Kidney tubule cell (primary cell): ENCODE results near the gene ITFG2.
"Not testable (repeated sequence)": the region's sequence is repeated elsewhere in the genome, so short reads cannot be mapped to it uniquely, and the experiment has no call there.

Experiments
- DNase-seq: peaks from one replicate; pipeline ENCODE4 v3.0.0-alpha.2; 2018; ENCODE audit warnings: low spot score

Gene ITFG2

DNA sequence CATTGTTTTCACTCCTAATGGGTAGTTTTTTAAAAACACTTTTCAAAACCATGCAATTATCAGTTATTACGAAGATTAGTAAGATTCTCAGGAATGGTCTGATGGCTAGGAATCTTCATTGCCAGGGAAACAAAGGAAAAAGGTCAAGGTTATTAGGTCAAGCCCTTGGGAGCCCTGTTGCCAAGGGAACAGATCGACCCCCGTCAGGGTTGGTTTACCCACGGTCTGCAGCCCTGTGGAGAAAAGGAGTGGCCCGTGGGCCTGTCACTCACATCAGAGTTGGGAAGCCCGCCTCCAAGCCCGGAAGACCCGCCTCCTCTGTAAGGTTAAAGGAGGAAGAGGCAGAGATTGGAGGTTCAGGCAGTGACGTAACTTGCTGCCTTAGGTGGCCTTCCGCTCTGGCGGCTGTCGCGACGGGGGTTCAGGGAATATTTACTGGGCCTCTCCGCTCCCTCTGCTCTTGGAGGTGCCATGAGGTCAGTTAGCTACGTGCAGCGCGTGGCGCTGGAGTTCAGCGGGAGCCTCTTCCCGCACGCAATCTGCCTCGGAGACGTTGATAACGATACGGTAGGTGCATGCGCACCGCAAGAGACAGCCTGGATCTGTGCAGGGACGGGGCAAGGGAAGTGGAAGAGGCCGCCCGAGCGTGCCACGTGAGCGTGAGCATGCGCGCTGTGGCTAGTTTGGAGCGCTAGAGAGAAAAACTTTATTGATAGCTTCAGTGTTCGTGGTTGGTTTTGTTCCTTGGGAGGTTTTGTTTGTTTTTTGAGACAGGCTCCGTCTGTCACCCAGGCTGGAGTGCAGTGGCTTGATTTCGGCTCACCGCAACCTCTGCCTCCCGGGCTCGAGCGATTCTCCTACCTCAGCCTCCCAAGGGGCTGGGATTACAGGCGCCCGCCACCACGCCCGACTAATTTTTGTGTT lies at the start of gene ITFG2:
Gene ITFG2 (plus strand): TSS at position 379 of the 924 bp plus-strand sequence. CDS start 93 bp downstream, at position 472.
- peak; percentile 99 for DNase-seq

- DNase-seq, result no peak
Observed at GRCh38 chr12:2764398-2764797, 48.1 kb upstream of the ITFG2 start.

GRCh38 chr12:2765052-2765451 lies 47.4 kb upstream of the ITFG2 start:
- DNase-seq, result no peak

DNA sequence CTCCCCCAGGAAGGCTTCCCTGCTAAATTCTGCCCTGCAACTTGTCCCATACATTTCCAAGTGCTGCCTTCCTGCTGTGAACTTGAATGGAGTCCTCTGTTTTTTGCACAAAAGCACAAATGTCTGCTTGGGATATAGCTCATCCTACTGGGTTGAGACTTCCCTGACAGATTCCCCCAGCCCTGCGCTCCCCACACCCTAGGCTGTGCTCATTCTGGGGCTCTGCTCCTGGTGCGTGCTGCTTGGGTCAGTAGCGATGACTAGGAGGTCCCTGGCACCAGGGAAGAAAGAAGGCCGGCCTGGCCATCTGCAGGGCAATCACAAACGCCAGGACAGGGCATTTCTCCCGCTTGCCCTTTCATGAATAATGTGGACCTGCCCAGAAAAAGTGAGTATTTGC lies 46.9 kb upstream of the ITFG2 start:
- no peak for DNase-seq

GRCh38 chr12:2768224-2768961 lies 44.1 kb upstream of the ITFG2 start:
- DNase-seq, result no peak

DNA sequence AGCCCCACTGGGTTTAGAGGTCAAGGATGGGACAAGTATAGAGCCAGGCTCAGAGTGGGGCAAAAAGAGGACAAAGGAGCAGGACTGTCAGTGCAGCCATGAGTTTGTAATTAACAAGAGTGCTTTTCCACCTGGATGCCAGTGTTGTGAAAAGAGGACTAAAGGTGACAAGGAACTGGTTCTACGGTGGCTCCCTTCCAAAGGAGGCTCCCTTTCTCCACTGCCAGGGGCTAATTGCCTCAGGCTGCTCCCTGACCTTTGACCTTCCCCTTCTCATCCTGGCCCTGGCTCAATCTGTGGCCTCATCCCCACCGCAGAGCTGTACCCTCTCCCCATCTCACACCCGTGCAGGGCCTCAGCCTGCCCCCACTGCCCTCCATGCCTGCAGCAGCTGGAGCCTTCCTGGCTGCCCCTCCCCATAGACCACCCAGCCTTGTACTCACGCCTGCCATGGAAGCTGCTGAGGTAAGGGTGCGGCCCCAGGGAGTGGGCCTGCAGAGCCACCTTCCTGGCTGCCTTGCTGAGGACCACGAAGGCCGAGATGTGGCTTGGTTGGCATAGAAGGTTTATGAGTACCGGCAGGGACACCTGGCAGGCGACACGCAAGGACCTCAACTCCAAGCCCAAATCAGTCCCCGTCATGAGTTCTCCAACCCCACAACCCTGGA lies 42.5 kb upstream of the ITFG2 start:
- no peak for DNase-seq

GRCh38 chr12:2770544-2770943 lies 41.9 kb upstream of the ITFG2 start:
- DNase-seq, result not testable (repeated sequence)

- DNase-seq, result no peak
Observed at GRCh38 chr12:2772370-2772769, 40.1 kb upstream of the ITFG2 start.

GRCh38 chr12:2773199-2773875 lies 39.1 kb upstream of the ITFG2 start:
- no peak for DNase-seq

GRCh38 chr12:2775431-2775830 lies 37.0 kb upstream of the ITFG2 start:
- DNase-seq, result no peak

DNA sequence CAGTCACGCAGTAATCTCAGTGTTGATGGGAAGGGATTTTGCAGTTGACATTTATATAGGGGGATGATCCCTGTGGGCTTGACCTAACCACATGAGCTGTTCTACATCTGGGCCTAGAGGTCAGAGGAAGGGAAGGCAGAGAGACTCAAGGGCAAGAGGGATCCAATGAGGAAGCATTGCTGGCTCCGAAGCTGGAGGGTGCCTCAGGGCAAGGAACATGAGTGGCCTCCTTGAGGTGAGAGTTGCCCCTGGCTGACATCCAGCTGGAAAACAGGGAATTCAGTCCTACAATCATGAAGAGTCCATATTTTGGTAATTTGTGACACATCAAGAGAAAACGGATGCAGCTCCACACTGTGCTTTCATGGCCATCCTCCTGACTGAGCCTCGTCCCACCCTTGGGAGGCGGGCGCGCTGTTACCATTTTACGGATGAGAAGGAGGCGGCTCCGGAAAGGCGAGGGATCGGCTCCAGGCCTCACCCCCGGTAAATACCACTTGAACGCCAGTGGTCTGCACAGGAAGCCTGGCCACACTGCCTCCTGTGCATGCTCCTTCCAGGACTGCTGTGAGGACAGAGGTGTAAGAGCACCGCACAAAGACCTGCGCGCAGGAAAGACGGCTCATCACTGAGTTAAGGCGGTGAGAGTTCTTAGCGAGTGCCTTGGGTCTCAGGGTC lies 36.2 kb upstream of the ITFG2 start:
- DNase-seq, result no peak

DNA sequence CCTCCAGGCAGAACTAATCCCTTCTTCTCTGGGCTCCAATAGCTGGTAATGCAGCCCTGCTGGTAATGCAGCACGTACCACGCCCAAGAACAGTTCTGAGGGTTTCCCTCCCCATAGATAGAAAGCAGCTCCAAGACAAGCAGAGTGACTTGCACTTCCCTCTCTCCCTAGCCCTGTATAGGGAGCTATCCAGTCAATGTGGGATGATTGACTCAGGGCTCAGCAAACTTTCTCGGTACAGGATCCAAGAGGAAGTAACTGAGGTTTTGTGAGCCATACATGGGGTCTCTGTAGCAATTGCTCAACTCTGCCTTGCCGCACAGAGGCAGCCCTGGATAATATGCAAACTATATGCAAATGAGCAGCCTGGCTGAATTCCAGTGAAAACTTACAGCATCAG lies 33.2 kb upstream of the ITFG2 start:
- no peak for DNase-seq

DNA sequence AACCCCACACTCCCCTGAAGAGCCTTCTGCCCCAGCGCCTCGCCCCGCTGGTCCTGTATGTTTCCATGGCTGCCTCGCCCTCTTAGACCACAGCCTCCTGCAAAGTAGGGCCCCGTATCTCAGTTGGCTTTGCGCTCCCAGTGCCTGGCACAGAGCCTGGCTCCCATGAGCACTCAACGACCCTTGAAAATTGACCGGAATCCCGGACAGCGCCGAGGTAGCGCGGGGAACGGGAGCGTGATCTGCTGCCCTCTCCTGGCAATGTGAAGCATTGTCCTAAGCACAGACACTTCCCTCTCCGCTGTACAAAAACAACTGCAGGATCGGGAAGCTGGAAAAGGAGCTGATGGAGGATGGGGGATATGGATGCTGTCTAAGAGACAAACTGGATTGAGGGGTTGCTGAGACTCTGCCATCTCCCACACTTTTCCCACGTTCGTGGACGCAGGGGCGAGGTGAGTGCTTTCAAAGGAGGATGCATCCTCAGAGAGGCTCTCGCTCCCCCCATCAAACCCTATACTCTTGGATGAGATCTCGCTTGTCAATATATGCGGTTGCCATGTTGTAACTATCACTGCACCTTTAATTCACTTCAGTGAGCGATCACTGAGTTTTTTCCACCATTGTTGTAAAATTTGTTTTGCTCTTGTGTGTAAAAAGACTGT lies 28.4 kb upstream of the ITFG2 start:
- peak; percentile 49 for DNase-seq

- DNase-seq, result no peak
Observed at GRCh38 chr12:2785017-2785416, 27.5 kb upstream of the ITFG2 start.

- DNase-seq, result no peak
Observed at GRCh38 chr12:2791089-2791488, 21.4 kb upstream of the ITFG2 start.

DNA sequence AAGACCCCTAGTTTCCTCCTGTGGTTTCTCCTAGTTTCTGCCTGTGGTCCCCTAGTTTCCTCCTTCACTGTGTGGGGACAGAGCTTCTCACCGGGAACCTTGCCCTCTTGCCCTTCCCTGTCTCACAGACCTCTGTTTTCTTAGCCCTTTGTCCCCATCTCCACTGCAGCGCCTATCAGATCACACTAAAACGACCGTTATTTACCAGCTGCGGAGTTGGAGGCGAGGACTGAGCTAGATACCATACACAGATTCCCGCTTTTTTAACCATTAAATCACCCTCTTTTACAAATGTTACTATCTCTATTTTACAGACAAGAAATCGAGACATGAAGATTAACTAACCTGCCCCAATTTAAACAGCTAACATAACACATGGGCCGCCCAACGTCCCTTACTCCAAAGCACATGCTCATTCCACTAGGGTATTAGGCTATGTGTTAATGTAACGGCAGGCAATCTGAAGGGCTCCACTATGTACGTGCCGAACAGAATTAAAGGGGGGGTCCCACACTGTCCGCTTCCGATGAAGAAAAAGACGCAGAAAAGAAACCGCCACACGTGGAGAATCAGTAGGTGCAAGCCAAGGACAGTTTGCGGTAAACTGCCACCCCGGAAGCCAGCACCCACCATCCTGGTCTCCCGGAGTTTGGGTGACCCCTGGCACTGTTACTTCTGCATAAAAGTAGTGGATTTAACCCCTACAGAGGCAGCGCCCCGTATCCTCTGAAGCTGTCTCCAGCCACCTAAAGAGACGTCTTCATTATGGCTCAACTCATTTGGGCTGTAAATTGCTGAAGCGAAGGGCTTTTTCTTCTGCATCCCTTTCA lies 19.6 kb upstream of the ITFG2 start:
- DNase-seq, result no peak

GRCh38 chr12:2793561-2793960 lies 18.9 kb upstream of the ITFG2 start:
- no peak for DNase-seq

DNA sequence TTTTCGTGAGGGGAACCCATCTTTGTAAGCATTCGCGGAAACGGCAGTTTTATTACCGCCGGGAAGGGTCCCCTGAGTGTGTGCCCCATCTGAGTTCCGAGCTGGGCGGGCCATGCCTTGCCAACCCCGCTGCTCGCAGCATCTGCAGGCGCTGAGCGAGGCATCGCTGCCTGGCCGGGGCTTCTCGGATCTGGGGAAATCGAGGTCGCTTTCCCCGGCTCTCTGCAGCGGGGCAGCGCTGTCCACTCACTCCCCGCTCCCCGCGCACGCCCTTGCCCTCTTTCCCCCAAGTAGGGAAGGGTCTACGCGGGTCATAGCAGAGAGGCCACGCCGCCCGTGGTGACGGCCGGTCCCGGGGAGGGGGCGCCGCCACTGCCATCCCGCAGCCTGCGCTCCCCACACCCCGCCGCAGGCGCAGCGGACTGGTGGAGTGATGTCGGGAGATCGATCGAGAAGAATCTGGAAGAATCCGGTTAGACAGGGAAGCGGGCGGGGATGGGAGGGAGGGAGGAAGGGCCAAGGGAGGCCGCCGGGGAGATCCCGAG lies 18.2 kb upstream of the ITFG2 start:
- no peak for DNase-seq

DNA sequence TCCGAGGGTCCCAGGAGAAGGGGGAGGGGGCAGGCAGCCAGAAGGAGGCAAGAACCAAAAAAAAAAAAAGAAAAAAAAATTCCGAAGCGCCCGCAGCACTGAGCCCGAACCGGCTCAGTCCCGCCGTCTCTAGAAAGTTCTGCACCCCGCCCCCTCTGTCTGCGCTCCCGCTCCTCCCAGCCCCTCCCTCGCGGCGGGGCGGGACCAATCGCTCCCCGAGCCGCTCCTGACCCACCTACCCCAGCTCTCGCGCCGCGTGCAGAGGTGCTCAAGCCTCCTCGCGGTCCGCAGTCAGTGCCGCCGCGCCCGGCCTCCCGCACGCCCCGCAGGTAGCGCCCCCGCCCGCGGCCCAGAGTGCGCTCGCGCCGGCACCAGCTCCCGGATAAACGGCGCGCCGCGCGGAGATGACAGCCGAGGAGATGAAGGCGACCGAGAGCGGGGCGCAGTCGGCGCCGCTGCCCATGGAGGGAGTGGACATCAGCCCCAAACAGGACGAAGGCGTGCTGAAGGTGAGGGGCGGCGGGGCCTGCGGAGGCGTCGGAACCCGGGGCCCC lies 17.7 kb upstream of the ITFG2 start, which contains the start of gene FKBP4:
Gene FKBP4 (plus strand): TSS at position 235 of the 554 bp plus-strand sequence. CDS start 170 bp downstream, at position 405.
- DNase-seq, result peak; percentile 87
